Activated B cell treated with CpG ODN at 0.5 μM for 24 hours (primary cell): ENCODE results near the gene PRG3. TPM values are rescaled to one million over a fixed set of nuclear protein-coding genes. Genes with fewer than 3 reads are reported as not detected.

Source experiments
- ATAC-seq: fragments of 200-7000 bp; cut with Tn5 transposase; one replicate; pipeline ENCODE4 v1.10.0; 2021; ENCODE audit warnings: low read depth, mild to moderate bottlenecking, moderate library complexity
- CTCF ChIA-PET: fragments of 350-600 bp; sonication (Branson Sonifier 250); formaldehyde crosslinking; loops from one replicate; lab custom pipeline; 2021; ENCODE audit warnings: antibody characterized with exemption; lab: Charles Lee
- POLR2A ChIA-PET: fragments of 350-600 bp; sonication (Branson Sonifier 250); formaldehyde crosslinking; loops from one replicate; lab custom pipeline; 2021; ENCODE audit warnings: antibody characterized with exemption; lab: Charles Lee
- DNase-seq: peaks from one replicate; pipeline ENCODE4 v3.0.0; 2022
- H3K27ac Mint-ChIP-seq: one replicate; pipeline ENCODE4 v1.8.0; 2020; ENCODE audit warnings: mixed read lengths
- H3K27me3 Mint-ChIP-seq: one replicate; pipeline ENCODE4 v1.8.0; 2021; ENCODE audit warnings: mixed read lengths
- H3K36me3 Mint-ChIP-seq: one replicate; pipeline ENCODE4 v1.8.0; 2021; ENCODE audit warnings: low read depth, mixed read lengths
- H3K4me1 Mint-ChIP-seq: one replicate; pipeline ENCODE4 v1.8.0; 2021; ENCODE audit warnings: mixed read lengths
- H3K4me3 Mint-ChIP-seq: one replicate; pipeline ENCODE4 v1.8.0; 2020; ENCODE audit warnings: mild to moderate bottlenecking, mixed read lengths
- H3K9me3 Mint-ChIP-seq: one replicate; pipeline ENCODE4 v1.8.0; 2020; ENCODE audit warnings: mixed read lengths
- intact Hi-C: fragments of 100-400 bp; cut with micrococcal nuclease; formaldehyde crosslinking; loops from one replicate; pipeline ENCODE4 v1.15.1; 2024
- total RNA-seq: library from RNA; stranded (reverse); gene quantifications from 2 replicates; pipeline ENCODE4 v1.2.3, GENCODE V29; 2022
- TF ChIP-seq, protein P1 (sequence below): fragments of 200-600 bp; IDR thresholded peaks from one replicate; pipeline ENCODE4 v1.8.0; 2022; ENCODE audit warnings: antibody characterized with exemption, mild to moderate bottlenecking

PRG3 gene
- total RNA-seq, 1 donor from 2014 or later, result not detected

DNA sequence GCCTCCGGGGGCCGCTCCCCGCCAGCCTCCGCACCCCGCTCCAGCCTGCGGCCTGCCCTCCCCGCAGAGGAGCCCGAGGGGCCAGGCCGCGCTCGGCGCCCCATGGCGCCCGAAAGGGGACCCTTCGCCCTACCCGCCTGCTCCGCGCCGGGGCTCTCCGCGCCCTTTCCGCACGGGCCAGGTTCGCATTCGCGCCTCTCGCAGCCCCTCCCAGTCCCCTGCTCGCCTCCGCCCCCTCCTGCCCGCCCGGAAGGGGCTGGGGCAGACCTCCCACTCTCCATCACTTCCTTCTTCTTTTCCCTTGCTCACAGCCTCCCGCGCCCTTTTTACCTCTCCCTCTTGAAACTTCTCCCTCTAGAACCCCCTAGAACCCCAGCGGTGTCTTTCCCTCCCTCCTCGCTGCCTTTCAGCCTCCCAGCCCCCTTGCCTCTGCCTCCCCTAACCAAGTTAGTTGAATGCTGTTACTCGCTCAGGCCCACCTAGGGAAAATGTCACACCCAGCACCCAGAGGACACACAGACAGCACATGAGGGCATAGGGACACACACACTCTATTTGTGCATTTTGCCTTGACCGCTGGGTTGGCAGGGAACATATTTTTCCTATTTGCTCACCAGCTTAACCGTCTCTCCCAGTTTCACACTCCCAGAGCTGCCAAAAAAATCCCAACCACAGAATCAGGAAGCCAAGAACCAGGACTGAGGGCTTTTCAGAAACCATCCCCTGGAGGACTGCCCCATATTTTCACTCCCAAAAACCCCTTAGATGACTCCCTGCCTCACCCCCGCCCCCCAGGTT, 46.2 kb upstream of the PRG3 start, which contains the start of gene SLC43A3:
Gene SLC43A3 (minus strand): TSS at position 193 of the 798 bp plus-strand sequence. CDS start 949 bp downstream, outside the sequence.
- peak within 1 kb of the TSS; percentile 92 for H3K4me3 Mint-ChIP-seq

DNA sequence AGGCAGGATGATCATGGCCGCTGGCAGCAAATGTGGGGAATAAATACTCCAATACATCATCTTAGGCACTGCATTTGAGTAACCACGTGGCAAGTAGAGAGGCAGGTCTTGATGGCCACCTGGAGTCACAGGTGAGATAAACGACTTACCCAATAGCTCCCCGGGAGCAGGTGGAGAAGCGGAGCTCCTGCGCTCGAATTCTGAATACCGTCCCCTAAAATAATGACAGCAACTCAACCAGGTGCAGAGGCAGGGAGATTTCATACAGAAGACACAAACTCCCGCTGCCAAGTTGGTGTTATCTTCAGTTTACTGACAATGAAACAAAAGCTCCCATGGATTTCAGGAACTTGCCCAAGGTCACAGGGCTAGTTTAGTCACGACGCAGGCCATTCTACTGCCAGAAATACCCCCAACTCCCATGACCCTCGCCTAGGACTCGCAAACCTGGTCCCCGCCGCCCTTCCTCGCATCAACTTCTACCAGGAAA, 45.5 kb upstream of the PRG3 start:
- Mint-ChIP-seq H3K4me1 (peaks cover 47% of the 10 kb centered on the region), H3K27me3 (no peaks in the 10 kb centered on the region), H3K9me3 (no peaks in the 10 kb centered on the region), H3K27ac (peak overlapping the region; percentile 91), H3K4me3 (peak overlapping the region; percentile 92), H3K36me3 (peaks cover 51% of the 10 kb centered on the region)
- CTCF ChIA-PET, result no interaction called here
- POLR2A ChIA-PET, result interaction anchor here (1.0 to 12.4 kb wide), 5 partner anchors 22 to 91 kb away, joined by 3 to 238 read pairs (median 7); partner anchors contain the start of gene SSRP1
- DNase-seq (no peak), ATAC-seq (no peak)
- TF ChIP-seq, protein P1, sequence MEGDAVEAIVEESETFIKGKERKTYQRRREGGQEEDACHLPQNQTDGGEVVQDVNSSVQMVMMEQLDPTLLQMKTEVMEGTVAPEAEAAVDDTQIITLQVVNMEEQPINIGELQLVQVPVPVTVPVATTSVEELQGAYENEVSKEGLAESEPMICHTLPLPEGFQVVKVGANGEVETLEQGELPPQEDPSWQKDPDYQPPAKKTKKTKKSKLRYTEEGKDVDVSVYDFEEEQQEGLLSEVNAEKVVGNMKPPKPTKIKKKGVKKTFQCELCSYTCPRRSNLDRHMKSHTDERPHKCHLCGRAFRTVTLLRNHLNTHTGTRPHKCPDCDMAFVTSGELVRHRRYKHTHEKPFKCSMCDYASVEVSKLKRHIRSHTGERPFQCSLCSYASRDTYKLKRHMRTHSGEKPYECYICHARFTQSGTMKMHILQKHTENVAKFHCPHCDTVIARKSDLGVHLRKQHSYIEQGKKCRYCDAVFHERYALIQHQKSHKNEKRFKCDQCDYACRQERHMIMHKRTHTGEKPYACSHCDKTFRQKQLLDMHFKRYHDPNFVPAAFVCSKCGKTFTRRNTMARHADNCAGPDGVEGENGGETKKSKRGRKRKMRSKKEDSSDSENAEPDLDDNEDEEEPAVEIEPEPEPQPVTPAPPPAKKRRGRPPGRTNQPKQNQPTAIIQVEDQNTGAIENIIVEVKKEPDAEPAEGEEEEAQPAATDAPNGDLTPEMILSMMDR, result no peak
- intact Hi-C loops, result loop anchor here (1.0 to 10.0 kb wide), 7 partner anchors 48 to 1788 kb away; partner anchors contain the start of genes CLP1, MPEG1 and SELENOH

More for the DNA sequence above, 46.2 kb upstream of the PRG3 start, which contains the start of gene SLC43A3:
- CTCF ChIA-PET, result interaction anchor here (0.7 to 1.6 kb wide), 3 partner anchors 30 to 81 kb away, joined by 3 to 8 read pairs (median 3); no protein-coding TSS in a partner anchor
- H3K9me3 Mint-ChIP-seq, result no peaks in the 10 kb centered on the region
- intact Hi-C loops, result loop anchor here (1.0 to 10.0 kb wide), 9 partner anchors 30 to 1788 kb away; partner anchors contain the start of genes CLP1, MPEG1 and SELENOH
- peak within 1 kb of the TSS; percentile 91 for H3K27ac Mint-ChIP-seq
- TF ChIP-seq, protein P1, result no peak
- no peaks in the 10 kb centered on the region for H3K27me3 Mint-ChIP-seq
- DNase-seq (peak; percentile 72), ATAC-seq (peak; percentile 69)
- POLR2A ChIA-PET, result interaction anchor here (0.6 to 12.4 kb wide), 5 partner anchors 9 to 47 kb away, joined by 3 to 238 read pairs (median 4); no protein-coding TSS in a partner anchor
- H3K4me1 Mint-ChIP-seq, result peaks cover 47% of the 10 kb centered on the region
- H3K36me3 Mint-ChIP-seq, result peaks cover 44% of the 10 kb centered on the region

DNA sequence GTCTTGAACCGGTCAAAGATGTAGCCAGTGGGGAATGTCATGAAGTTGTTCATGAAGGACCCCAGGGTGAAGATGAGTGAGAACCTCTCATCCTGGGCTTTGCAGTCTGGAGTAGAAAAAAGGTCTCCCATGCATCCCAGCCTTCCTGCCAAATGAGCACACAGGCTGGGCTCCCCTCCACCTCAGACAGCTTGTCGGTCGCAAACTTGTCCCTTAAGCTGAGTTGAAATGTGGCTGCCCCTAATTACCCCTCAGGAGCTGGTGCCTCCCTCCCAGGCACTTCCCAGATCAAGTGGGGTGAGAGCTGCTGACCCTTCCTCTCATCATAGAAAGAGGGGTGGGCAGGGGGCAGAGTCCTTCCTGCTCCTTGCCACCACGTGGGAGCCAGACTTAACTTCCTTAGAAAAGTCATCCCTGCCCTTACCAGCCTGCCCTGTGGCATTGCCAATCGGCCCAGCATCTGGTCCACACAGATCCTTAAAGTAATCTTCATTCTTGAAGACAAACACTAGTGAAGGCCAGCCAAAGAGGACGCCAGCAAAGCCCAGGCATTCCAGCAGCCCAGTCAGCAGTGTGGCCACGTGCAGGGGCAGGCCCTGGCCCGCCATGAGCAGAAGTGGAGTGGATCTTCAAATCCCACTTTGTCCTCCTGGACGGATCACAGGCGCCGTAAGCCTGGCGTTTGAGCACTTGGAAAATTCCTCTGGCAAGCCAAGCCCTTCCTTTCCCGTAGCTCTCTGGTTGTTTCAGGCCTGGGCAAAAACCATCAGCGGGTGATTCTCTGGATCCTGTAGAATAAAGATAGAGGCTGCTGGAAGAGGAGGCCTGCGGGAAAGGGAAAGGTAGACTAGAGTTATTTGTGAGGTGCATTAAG, 44.9 kb upstream of the PRG3 start:
- POLR2A ChIA-PET, result interaction anchor here (0.8 to 12.4 kb wide), 14 partner anchors 10 to 315 kb away, joined by 3 to 238 read pairs (median 6); partner anchors contain the start of genes SELENOH, SSRP1 and TNKS1BP1
- H3K9me3 Mint-ChIP-seq, result no peaks in the 10 kb centered on the region
- DNase-seq (no peak), ATAC-seq (no peak)
- peaks cover 57% of the 10 kb centered on the region for H3K36me3 Mint-ChIP-seq
- CTCF ChIA-PET, result interaction anchor here (1.8 kb wide), 1 partner anchor 32 kb away, joined by 8 read pairs; no protein-coding TSS in a partner anchor
- intact Hi-C loops, result loop anchor here (1.0 to 10.0 kb wide), 10 partner anchors 49 to 1789 kb away; partner anchors contain the start of genes CLP1, MPEG1, SELENOH and TIMM10
- H3K27ac Mint-ChIP-seq, result peak overlapping the region; percentile 91
- H3K4me1 Mint-ChIP-seq, result peaks cover 47% of the 10 kb centered on the region
- no peaks in the 10 kb centered on the region for H3K27me3 Mint-ChIP-seq
- peak overlapping the region; percentile 92 for H3K4me3 Mint-ChIP-seq
- TF ChIP-seq, protein P1, result no peak

DNA sequence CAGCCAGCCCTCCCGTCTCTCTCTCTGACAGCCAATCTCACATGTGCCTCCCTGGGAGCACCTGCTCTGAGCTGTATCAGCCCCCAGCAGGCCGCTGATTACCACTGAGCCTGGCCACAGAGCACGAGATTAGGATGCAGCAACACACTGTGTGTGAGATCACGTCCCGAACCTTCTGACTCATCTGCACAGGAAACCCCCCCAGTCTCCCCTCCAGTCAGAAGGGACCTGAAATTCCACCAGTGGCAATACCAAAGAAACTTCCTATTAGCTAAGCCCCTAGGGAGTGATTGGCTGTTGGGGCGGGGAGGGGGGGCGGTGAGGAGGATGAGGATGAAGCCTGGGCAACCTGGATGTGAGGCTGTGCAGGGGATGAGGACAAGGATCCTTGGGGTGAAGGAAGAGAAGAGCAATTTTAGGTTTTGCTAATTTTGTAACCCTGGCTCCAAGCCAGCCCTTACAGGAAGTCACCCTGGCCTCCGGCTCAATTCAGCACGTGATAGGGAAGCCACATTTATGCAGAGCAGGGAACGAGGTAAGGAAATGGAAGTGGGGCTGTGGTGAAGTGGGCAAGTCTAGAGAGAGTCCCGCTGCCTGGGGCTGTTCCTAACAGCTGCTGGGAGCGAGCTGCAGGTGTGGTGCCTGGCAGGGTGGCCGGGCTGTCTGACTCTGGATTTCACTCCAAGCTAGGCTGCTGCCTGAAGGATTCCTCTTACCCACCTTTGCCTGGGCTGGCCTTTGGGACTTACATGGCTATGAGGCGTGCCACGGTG, 44.0 kb upstream of the PRG3 start:
- intact Hi-C loops, result loop anchor here (1.0 to 10.0 kb wide), 8 partner anchors 19 to 1790 kb away; partner anchors contain the start of genes MPEG1, TIMM10 and ZFP91
- CTCF ChIA-PET, result interaction anchor here (1.8 kb wide), 1 partner anchor 33 kb away, joined by 8 read pairs; no protein-coding TSS in a partner anchor
- peaks cover 51% of the 10 kb centered on the region for H3K4me1 Mint-ChIP-seq
- DNase-seq (peak; percentile 64), ATAC-seq (peak; percentile 86)
- H3K4me3 Mint-ChIP-seq, result peak overlapping the region; percentile 92
- TF ChIP-seq, protein P1, result no peak
- POLR2A ChIA-PET, result interaction anchor here (0.6 to 12.4 kb wide), 26 partner anchors 9 to 1788 kb away, joined by 3 to 238 read pairs (median 5); partner anchors contain the start of genes MED19, MPEG1, P2RX3 and SELENOH
- no peaks in the 10 kb centered on the region for H3K9me3 Mint-ChIP-seq
- H3K27ac Mint-ChIP-seq, result peak overlapping the region; percentile 91
- H3K27me3 Mint-ChIP-seq, result no peaks in the 10 kb centered on the region
- H3K36me3 Mint-ChIP-seq, result peaks cover 66% of the 10 kb centered on the region
